GM21723 (cell line): ENCODE measurements around the gene COPS3.
"Not testable (repeated sequence)": the region's sequence is repeated elsewhere in the genome, so short reads cannot be mapped to it uniquely, and the experiment has no call there.

Experiments used
- ATAC-seq: cut with Tn5 transposase; IDR thresholded peaks from one replicate; pipeline ENCODE4 v1.9.1; 2021; ENCODE audit warnings: mild to moderate bottlenecking, moderate library complexity; ENCODE audit not compliant: unreplicated experiment

The COPS3 gene

DNA sequence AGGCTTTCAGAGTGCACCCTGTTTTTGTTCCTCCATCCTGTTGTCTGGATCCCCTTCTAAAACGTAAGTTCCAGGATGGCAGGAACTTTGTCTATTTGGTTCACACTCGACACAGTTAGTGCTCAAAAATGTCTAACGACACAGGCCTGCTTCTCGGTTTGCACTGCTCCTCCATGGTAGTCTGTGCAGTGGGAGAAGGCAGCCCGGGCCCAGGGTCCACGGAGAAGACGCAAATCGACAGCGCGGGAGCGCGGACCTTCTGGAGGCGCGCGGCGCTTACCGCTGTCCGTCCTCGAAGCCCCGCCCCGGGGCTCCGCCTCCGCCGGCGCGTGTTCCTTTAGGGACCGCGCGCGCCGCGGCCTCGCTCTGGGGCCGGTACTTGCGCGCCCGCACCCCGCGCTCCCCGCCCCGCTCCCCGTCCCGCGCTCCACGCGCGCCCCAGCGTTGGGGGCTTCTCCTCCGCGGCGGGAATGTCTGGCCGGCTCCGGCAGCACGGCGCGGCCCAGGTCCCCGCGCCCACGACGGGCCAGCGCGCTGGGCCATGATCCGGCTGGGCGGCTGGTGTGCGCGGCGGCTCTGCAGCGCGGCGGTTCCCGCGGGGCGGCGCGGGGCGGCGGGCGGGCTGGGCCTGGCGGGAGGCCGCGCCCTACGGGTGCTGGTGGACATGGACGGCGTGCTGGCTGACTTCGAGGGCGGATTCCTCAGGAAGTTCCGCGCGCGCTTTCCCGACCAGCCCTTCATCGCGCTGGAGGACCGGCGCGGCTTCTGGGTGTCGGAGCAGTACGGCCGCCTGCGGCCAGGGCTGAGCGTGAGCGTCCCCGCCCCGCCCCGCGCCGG lies 22.2 kb upstream of the COPS3 start, which contains the start of gene NT5M:
Gene NT5M (plus strand): TSS at position 364 of the 837 bp plus-strand sequence. CDS start 178 bp downstream, at position 542.
- ATAC-seq, result peak; percentile 62

DNA sequence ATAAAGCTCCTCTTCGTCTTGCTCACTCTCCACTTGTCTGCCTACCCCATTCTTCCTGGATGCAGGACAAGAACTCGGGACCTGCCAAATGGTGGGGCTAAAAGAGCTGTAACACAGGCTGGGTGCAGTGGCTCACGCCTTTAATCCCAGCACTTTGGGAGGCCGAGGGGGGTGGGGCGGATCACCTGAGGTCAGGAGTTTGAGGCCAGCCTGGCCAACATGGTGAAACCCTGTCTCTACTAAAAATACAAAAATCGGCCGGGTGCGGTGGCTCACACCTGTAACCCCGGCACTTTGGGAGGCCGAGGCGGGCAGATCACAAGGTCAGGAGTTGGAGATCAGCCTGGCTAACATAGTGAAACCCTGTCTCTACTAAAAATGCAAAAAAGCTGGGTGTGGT lies 20.6 kb upstream of the COPS3 start:
- not testable (repeated sequence) for ATAC-seq

DNA sequence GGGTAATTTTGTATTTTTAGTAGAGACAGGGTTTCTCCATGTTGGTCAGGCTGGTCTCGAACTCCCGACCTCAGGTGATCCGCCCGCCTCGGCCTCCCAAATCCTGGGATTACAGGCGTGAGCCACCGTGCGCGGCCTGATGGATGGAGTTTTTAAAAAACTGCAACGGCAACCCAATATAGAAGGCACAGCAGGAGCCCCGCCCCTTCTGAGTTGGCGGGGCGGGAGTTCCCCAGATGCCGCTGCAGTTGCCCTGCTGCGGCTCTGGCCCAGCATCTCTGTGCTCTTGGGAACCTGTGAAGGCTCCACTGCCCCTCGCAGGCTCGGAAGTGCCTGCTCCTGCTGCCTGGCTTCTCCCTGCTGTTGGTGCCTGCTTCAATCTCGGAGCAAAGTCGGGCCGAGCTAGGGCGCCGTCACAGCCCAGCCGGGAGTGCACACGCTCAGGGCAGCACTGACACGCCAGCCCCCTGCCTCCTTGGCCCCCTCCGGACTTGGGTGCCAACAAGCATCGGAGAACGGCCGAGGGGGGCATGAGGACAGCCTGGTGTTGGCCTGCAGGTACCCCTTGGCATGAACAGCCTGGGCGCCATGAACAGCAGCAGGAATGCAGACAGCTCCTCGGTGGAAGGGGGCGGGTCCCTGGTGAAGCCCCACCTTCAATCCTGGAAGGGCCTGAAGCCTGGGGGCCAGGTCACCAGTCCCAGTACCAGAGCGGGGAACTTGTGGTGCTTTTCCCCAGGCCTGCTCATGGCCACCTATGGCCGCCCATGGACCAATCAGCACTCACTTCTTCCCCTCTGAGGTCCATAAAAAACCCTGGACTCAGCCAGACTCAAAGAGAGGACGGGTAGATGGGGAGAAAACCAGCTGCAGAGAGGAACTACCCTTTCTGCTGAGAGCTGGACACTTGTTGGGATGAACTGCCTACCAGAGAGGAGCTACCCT lies 19.9 kb upstream of the COPS3 start:
- ATAC-seq, result peak; percentile 35

DNA sequence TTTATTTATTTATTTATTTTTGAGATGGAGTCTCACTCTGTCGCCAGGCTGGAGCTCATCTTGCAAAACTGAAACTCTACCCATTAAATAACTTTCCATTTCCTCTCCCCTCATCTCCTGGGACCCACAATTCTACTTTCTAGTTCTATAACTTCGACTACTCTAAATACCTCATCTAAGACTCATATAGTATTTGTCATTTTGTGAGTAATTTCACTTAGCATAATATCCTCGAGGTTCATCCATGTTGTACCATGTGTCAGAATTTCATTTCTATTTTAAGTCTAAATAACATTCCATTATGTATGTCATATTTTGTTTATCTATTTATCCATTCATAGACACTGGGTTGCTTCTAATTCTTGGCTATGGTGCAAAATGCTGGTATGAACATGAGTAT lies 17.1 kb upstream of the COPS3 start:
- no peak for ATAC-seq

DNA sequence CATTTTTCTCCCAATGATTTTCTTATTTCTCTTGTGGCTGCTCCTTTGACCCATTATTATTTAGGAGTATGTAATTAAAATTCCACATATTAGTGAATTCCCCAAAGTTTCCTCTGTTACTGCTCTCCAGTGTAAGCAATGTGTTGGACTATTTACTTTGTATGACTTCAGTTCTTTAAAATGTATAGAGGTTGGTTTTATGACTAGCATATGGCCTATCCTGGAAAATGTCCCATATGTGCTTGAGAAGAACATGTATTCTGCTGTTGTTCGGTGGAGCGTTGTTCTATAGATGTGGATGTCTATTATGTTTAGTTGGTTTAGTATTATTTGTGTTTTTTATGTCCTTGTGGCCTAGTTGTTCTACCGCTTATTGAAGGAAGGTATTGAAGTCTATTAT lies 16.2 kb upstream of the COPS3 start:
- ATAC-seq, result no peak

DNA sequence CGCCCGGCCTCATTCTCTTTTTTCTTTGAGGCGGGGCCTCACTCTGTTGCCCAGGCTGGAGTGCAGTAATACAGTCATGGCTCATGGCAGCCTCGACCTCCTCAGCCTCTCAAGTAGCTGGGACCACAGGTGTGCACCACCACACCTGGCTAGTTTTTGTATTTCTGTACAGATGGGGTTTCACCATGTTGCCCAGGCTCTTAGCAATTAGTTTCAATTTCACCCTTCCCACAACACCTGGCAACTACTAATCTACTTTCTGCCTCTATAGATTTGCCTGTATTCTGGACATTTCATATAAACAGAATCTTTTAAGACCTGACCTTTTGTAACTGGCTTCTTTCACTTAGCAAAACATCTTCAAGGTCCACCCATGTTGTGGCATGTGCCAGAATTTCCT lies 14.1 kb upstream of the COPS3 start:
- ATAC-seq, result no peak

DNA sequence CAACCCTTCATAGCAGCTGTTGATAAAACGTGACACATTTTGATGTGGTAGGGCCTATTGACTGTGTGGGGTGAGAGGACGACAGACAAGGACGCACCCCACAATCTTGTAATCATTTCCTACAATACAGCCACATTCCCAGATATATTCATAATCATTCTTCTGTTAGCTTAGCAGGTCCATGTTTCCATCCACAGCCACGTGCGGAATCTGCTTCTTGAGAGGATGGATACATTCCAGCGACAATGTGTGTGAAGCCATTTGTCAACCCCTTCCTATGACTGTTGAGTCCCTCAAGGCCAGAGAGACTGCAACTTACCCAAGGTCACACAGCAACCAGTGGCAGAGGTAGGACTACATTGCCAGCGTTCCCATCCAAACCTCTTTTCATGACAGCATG lies 8.7 kb upstream of the COPS3 start:
- ATAC-seq, result no peak

DNA sequence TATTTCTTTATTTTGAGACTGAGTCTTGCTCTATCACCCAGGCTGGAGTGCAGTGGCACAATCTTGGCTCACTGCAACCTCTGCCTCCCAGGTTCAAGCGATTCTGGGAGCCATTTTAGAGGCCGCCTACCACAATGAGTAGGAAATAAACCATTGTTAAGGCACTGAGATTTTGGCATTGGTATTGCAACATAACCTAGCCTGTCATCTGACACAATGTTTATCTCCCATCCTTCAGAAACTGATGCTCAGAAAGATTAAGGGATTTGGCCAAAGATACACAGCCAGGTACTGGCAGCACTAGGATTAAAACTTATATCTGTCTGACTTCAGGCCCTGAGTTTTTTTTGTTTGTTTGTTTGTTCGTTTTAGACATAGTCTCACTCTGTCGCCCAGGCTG lies 8.0 kb upstream of the COPS3 start:
- ATAC-seq, result no peak

DNA sequence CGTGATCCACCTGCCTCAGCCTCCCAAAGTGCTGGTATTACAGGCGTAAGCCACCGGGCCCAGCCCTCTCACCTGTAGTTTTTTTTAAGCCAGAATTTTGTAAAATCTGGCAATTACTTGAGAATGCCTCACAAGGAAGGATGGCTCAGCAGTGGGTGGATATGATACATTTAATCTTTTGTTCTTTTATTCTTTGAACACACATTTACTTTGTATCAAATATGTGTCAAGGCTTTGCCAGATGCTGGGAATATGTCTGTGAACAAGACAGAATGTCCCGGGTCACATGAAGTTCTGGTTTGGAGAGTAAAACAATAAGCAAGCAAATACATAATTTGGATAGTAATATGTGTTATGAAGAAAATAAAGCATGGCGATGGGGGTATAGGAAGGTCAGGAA lies 4.9 kb upstream of the COPS3 start:
- ATAC-seq, result no peak

DNA sequence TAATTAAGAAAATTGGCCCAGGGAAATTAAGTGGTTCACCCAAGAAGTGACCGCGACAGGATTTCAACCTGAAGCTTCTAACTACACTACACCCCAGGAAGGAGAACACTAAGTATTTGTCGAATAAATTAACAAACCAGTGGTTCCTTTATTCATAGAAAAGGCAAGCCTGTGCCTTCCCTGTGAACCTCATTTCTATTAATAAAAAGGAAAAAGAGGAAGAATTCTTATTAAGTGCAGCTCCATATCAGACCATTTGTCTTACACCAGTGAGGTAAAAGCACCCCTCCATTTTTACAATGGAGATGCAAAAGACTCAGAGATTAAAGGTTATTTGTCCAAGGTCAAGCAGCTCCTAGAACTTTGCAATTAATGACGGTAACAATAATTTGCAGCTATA lies 1.7 kb downstream of the COPS3 start:
- no peak for ATAC-seq

DNA sequence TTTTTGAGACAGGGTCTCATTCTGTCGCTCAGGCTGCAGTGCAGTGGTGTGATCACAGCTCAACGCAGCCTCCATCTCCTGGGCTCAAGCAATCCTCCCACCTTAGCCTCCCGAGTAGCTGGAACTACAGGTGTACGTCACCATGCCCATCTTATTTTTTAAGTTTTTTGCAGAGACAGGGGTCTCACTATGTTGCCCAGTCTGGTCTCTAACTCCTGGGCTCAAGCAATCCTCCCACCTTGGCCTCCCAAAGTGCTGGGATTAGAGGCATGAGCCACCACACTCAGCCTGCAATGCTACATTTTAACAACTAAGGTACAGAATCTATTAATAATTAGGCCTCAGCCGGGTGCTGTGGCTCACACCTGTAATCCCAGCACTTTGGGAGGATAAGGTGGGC lies 3.6 kb downstream of the COPS3 start:
- ATAC-seq, result not testable (repeated sequence)

DNA sequence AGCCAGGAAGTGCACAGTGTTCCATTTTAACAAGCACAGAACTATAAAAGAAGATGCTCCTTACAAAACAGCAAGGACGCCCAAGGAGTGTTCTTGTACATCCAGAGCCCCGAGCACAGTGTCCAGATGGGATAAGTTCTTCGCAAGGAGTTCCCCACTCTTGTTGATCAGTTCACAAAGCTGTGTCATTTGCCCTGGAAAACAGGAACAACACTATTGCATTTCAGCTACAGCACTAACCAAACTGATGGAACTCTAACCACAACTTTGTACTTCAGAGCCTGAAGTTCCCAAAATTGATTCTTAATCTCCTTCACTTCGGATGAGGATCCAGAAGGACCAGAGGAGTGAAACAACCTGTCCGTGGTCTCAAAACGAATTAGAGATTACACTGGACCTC lies 5.1 kb downstream of the COPS3 start:
- no peak for ATAC-seq

DNA sequence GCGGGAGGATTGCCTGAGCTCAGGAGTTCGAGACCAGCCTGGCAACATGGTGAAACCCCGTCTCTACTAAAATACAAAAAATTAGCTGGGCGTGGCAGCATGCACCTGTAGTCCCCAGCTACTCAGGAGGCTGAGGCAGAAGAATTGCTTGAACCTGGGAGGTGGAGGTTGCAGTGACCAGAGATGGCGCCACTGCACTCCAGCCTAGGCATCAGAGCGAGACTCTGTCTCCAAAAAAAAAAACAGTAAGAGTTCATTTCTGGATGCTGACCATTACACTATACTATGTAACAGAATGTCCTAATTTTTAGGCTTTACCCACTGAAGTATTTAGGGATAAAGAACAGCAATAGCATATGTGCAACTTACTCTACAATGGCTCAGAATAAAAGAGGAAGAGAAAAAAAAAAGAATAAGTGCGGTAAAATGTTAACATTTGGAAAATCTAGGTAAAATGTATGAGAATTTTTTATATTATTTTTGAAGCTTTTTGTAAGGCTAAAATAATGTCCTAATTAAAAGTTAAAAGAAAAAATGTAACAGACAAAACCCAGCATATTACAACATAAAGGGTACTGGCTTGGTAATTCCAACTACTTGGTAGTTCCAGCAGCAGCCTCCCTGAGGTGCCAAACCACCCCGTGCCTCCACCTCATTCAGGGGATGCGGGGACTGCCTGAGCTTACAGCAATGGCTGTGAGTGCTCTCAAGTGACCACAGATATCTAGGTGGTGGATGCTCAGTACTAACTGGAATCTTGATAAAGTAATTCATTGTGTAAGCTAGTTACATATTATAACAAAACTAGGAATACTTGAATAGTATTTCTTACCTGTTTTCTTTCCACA lies 10.9 kb downstream of the COPS3 start:
- ATAC-seq, result no peak

DNA sequence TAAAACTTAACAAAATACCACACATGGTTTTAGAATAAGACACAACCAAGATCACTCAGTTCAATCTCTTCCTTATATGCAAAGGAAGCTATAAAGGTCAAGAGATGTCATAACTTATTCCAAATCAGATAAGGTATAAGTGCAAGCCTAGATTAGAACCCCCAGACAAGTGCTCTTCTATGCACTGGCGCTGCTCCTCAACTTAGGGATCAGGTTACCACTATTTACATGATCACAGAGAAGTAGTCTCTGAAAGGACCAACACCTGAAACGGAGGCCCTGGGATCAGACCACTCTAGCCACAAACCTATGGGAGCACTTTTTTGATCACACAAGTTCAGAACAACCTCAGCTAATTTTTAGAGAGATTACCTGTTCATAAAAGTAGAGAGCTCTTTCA lies 16.6 kb downstream of the COPS3 start:
- no peak for ATAC-seq

DNA sequence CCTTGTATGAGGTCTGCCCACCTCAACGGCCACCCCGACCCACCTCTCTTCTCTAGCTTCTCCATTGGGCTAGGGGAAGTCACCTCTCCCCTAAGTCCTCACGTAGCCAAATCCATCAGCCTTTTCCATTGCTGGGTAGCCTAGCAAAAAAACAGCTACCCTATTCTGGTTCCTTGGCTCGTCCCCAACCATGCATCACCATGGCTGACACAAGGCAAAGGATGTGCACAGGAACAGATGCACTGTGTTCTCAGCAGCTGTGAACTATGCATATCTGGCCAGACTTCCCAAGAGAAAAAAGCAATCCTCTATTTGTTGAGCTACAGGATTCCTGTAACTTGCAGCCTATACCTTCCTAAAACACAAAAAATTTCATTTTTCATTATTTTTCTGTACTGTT lies 22.0 kb downstream of the COPS3 start:
- ATAC-seq, result no peak

DNA sequence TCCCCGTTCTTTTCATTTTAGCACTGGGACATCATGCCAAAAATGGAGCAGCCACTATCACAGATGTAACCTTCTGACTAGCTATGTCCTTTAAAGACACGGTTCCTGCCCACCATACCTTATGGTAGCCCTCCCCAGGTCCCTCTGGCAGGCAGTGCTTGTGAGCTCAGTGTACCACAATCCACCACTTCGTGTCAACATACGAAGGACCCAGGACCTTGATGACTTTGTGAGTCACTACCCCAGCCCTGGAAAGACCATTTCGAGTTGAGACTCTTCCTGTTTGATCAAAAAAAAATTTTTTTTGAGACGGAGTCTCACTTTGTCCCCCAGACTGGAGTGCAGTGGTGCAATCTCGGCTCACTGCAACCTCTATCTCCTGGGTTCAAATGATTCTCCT lies 23.0 kb downstream of the COPS3 start:
- ATAC-seq, result no peak

DNA sequence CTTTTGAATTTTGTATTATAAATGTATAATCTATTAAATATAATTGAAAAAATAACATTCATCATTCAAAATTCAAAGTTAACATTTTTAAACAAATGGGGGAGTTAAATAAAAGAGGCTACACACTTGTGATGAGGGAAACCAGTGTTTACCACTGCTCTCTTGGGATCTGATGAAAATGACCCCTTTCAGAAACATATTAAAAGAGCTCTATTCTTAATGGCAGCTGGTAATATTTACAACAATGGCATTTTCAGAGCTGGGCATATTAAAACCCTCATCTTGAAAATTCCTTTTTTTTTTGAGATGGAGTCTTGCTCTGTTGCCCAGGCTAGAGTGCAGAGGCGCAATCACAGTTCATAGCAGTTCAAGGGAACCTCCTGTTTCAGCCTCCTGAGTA lies 24.7 kb downstream of the COPS3 start:
- ATAC-seq, result no peak

DNA sequence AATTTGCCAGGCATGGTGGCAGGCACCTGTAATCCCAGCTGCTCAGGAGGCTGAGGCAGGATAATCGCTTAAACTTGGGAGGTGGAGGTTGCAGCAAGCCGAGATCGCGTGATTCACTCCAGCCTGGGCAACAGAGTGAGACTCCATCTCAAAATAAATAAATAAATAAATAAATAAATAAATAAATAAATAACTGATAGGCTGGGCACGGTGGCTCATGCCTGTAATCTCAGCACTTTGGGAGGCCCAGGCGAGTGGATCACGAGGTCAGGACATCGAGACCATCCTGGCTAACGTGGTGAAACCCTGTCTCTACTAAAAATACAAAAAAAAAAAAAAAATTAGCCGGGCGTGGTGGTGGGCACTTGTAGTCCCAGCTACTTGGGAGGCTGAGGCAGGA lies 25.4 kb downstream of the COPS3 start:
- not testable (repeated sequence) for ATAC-seq

DNA sequence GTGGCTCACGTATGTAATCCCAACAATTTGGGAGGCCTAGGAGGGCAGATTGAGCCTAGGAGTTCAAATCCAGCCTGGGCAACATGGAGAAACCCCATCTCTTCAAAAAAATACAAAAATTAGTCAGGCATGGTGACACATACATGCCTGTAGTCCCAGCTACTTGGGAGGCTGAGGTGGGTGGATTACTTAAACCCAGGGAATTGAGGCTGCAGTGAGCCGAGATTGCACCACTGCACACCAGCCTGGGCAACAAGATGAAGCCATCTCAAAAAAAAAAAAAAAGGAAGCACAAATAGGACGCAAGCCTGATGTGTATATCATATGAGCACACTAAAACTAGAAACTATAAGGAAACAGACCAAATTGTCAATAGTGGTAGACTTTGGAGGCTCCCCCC lies 27.0 kb downstream of the COPS3 start:
- no peak for ATAC-seq

DNA sequence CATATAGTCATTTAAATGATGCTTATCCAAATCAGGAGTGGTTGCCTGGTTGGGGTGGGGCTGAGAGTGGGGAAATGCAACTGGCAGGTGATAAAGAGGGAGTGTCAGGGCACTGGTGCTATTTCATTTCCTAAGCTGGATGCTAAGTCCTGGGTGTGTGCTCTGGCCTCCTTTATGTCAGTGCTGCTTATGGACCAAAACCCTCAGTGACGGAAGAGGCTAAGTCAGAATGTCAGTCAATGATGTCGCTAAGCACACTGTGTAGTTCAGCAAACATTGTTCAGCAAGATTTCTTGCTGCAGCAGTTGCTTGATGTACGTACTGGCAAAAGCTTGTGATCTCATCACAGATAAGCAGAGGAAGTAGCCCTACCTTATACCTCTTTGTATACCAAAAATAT lies 27.6 kb downstream of the COPS3 start:
- ATAC-seq, result no peak

DNA sequence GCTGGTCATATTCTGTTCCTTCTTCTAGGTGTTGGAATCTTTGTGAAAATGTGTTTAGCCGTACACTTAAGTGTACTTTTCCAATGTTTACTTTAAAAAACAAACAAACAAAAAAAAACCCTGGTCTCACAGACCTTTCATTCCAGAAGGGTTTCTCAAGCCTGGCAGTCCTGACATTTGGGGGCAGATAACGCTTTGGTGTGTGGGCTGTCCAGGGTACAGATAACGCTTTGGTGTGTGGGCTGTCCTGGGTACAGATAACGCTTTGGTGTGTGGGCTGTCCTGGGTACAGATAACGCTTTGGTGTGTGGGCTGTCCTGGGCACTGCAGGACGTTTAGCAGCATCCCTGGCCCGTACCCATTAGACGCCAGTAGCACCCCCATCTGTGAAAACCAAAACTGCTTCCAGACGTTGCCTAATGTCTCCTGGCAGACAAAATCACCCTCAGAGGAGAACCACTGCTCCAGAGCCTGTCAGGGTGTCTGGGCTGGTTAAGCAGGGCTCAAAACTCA lies 28.8 kb downstream of the COPS3 start:
- no peak for ATAC-seq
